ENCODE data around the gene GHSR. TPM values are rescaled to one million over a fixed set of nuclear protein-coding genes. Genes with fewer than 3 reads are reported as not detected.
"Not testable (repeated sequence)": the region's sequence is repeated elsewhere in the genome, so short reads cannot be mapped to it uniquely, and the experiment has no call there.

The GHSR gene
- total RNA-seq: not detected

- peaks cover 19% of the 10 kb centered on the region for H3K4me1 ChIP-seq (ENCODE audit: insufficient read depth, low read length)
Observed at GRCh38 chr3:172447611-172448579, at the start of gene GHSR. TSS of gene GHSR (minus strand) at chr3:172448456. CDS start at chr3:172448413, 43 bp downstream.

GRCh38 chr3:172490198-172490669, 42.0 kb upstream of the GHSR start:
- H3K9me3 ChIP-seq (ENCODE audit: low read depth, low read length); H3K4me3 ChIP-seq (ENCODE audit: low read length); H3K4me1 ChIP-seq (ENCODE audit: insufficient read depth, low read length); H3K27me3 ChIP-seq (ENCODE audit: insufficient read depth, low read length): not testable (repeated sequence)

More at GRCh38 chr3:172447611-172448579, at the start of gene GHSR:
- no peak within 1 kb of the TSS for H3K4me3 ChIP-seq (ENCODE audit: low read length)
- H3K27me3 ChIP-seq (ENCODE audit: insufficient read depth, low read length): peaks cover 91% of the 10 kb centered on the region
- H3K9me3 ChIP-seq (ENCODE audit: low read depth, low read length): no peaks in the 10 kb centered on the region

- H3K27me3 ChIP-seq (ENCODE audit: insufficient read depth, low read length): no peaks in the 10 kb centered on the region
- no peak overlapping the region for H3K4me3 ChIP-seq (ENCODE audit: low read length)
- H3K9me3 ChIP-seq (ENCODE audit: low read depth, low read length): no peaks in the 10 kb centered on the region
- no peaks in the 10 kb centered on the region for H3K4me1 ChIP-seq (ENCODE audit: insufficient read depth, low read length)
Observed at GRCh38 chr3:172478116-172478515, 29.9 kb upstream of the GHSR start.

GRCh38 chr3:172476347-172476746, 28.1 kb upstream of the GHSR start:
- Histone ChIP-seq H3K4me3 (ENCODE audit: low read length) (no peak overlapping the region), H3K9me3 (ENCODE audit: low read depth, low read length) (no peaks in the 10 kb centered on the region), H3K4me1 (ENCODE audit: insufficient read depth, low read length) (no peaks in the 10 kb centered on the region), H3K27me3 (ENCODE audit: insufficient read depth, low read length) (peaks cover under 1% of the 10 kb centered on the region)

GRCh38 chr3:172475703-172476102, 27.4 kb upstream of the GHSR start:
- Histone ChIP-seq H3K4me1 (ENCODE audit: insufficient read depth, low read length) (no peaks in the 10 kb centered on the region), H3K4me3 (ENCODE audit: low read length) (no peak overlapping the region), H3K27me3 (ENCODE audit: insufficient read depth, low read length) (peaks cover 5% of the 10 kb centered on the region), H3K9me3 (ENCODE audit: low read depth, low read length) (no peaks in the 10 kb centered on the region)

GRCh38 chr3:172471903-172472302, 23.6 kb upstream of the GHSR start:
- no peak overlapping the region for H3K4me3 ChIP-seq (ENCODE audit: low read length)
- H3K27me3 ChIP-seq (ENCODE audit: insufficient read depth, low read length): peaks cover 19% of the 10 kb centered on the region
- no peaks in the 10 kb centered on the region for H3K9me3 ChIP-seq (ENCODE audit: low read depth, low read length)
- H3K4me1 ChIP-seq (ENCODE audit: insufficient read depth, low read length): no peaks in the 10 kb centered on the region

- H3K4me3 ChIP-seq (ENCODE audit: low read length): no peak overlapping the region
- H3K9me3 ChIP-seq (ENCODE audit: low read depth, low read length): no peaks in the 10 kb centered on the region
Observed at GRCh38 chr3:172470588-172470987, 22.3 kb upstream of the GHSR start.

GRCh38 chr3:172467170-172467824, 19.0 kb upstream of the GHSR start:
- no peaks in the 10 kb centered on the region for H3K9me3 ChIP-seq (ENCODE audit: low read depth, low read length)
- H3K4me3 ChIP-seq (ENCODE audit: low read length): no peak overlapping the region
- H3K27me3 ChIP-seq (ENCODE audit: insufficient read depth, low read length): peaks cover 19% of the 10 kb centered on the region
- no peaks in the 10 kb centered on the region for H3K4me1 ChIP-seq (ENCODE audit: insufficient read depth, low read length)

More at GRCh38 chr3:172470588-172470987, 22.3 kb upstream of the GHSR start:
- Histone ChIP-seq H3K27me3 (ENCODE audit: insufficient read depth, low read length) (peaks cover 19% of the 10 kb centered on the region), H3K4me1 (ENCODE audit: insufficient read depth, low read length) (no peaks in the 10 kb centered on the region)

- Histone ChIP-seq H3K9me3 (ENCODE audit: low read depth, low read length) (no peaks in the 10 kb centered on the region), H3K27me3 (ENCODE audit: insufficient read depth, low read length) (peaks cover 19% of the 10 kb centered on the region), H3K4me1 (ENCODE audit: insufficient read depth, low read length) (no peaks in the 10 kb centered on the region), H3K4me3 (ENCODE audit: low read length) (no peak overlapping the region)
Observed at GRCh38 chr3:172466553-172467130, 18.4 kb upstream of the GHSR start.

GRCh38 chr3:172465281-172465680, 17.0 kb upstream of the GHSR start:
- H3K27me3 ChIP-seq (ENCODE audit: insufficient read depth, low read length): peaks cover 13% of the 10 kb centered on the region
- H3K4me1 ChIP-seq (ENCODE audit: insufficient read depth, low read length): no peaks in the 10 kb centered on the region

GRCh38 chr3:172464306-172464705, 16.1 kb upstream of the GHSR start:
- no peaks in the 10 kb centered on the region for H3K9me3 ChIP-seq (ENCODE audit: low read depth, low read length)
- H3K27me3 ChIP-seq (ENCODE audit: insufficient read depth, low read length): peaks cover 9% of the 10 kb centered on the region
- H3K4me1 ChIP-seq (ENCODE audit: insufficient read depth, low read length): no peaks in the 10 kb centered on the region
- H3K4me3 ChIP-seq (ENCODE audit: low read length): no peak overlapping the region

More at GRCh38 chr3:172465281-172465680, 17.0 kb upstream of the GHSR start:
- H3K4me3 ChIP-seq (ENCODE audit: low read length): no peak overlapping the region
- H3K9me3 ChIP-seq (ENCODE audit: low read depth, low read length): no peaks in the 10 kb centered on the region

- Histone ChIP-seq H3K4me3 (ENCODE audit: low read length) (no peak overlapping the region), H3K4me1 (ENCODE audit: insufficient read depth, low read length) (no peaks in the 10 kb centered on the region), H3K9me3 (ENCODE audit: low read depth, low read length) (no peaks in the 10 kb centered on the region), H3K27me3 (ENCODE audit: insufficient read depth, low read length) (peaks cover 2% of the 10 kb centered on the region)
Observed at GRCh38 chr3:172461530-172462138, 13.4 kb upstream of the GHSR start.

GRCh38 chr3:172456404-172456803, 8.1 kb upstream of the GHSR start:
- Histone ChIP-seq H3K27me3 (ENCODE audit: insufficient read depth, low read length) (peaks cover 39% of the 10 kb centered on the region), H3K9me3 (ENCODE audit: low read depth, low read length) (no peaks in the 10 kb centered on the region), H3K4me1 (ENCODE audit: insufficient read depth, low read length) (no peaks in the 10 kb centered on the region)

GRCh38 chr3:172454180-172454579, 5.9 kb upstream of the GHSR start:
- Histone ChIP-seq H3K4me1 (ENCODE audit: insufficient read depth, low read length) (peaks cover 4% of the 10 kb centered on the region), H3K4me3 (ENCODE audit: low read length) (no peak overlapping the region), H3K27me3 (ENCODE audit: insufficient read depth, low read length) (peaks cover 61% of the 10 kb centered on the region), H3K9me3 (ENCODE audit: low read depth, low read length) (no peaks in the 10 kb centered on the region)

More at GRCh38 chr3:172456404-172456803, 8.1 kb upstream of the GHSR start:
- no peak overlapping the region for H3K4me3 ChIP-seq (ENCODE audit: low read length)

Data from mononuclear cell (primary cell).